Subcutaneous adipose tissue (tissue), 4 donors: Measurements from ENCODE around the gene NCK1. TPM values are rescaled to one million over a fixed set of nuclear protein-coding genes. Genes with fewer than 3 reads are reported as not detected.

Experiments
- CTCF ChIP-seq: fragments of 450-650 bp; IDR thresholded peaks from one replicate; pipeline ENCODE4 v1.5.1; 2016; ENCODE audit warnings: low read depth, mild to moderate bottlenecking, control low read depth, antibody characterized with exemption, moderate library complexity
- total RNA-seq, 4 donors: library from RNA; depleted of rRNA; stranded (reverse); fragments of >200 nt; gene quantifications; one replicate each; pipeline ENCODE4 v1.1.0, GENCODE V29; 2016

NCK1 gene
- 10 to 100 TPM; 62.2 to 97.5 (median 83.9) TPM for total RNA-seq

- no peak for TF ChIP-seq CTCF
Observed at GRCh38 chr3:136861890-136862616, at the start of gene NCK1. NCK1 (plus strand) TSS chr3:136862208; CDS start chr3:136928002, 65,794 bp downstream.

- TF ChIP-seq CTCF = no peak
Observed at GRCh38 chr3:136817448-136817847, 44.6 kb upstream of the NCK1 start.

GRCh38 chr3:136818191-136818768 lies 43.7 kb upstream of the NCK1 start:
- TF ChIP-seq CTCF = no peak

GRCh38 chr3:136818769-136819391 lies 43.1 kb upstream of the NCK1 start, which contains the start of gene SLC35G2:
SLC35G2 (plus strand) TSS chr3:136819126; CDS start chr3:136854461, 35,335 bp downstream.
- TF ChIP-seq CTCF = no peak

- no peak for TF ChIP-seq CTCF
Observed at GRCh38 chr3:136819392-136819730, 42.6 kb upstream of the NCK1 start.

- no peak for TF ChIP-seq CTCF
Observed at GRCh38 chr3:136819731-136820679, 42.0 kb upstream of the NCK1 start.
